ENCODE results near the gene ITIH5.

DNA sequence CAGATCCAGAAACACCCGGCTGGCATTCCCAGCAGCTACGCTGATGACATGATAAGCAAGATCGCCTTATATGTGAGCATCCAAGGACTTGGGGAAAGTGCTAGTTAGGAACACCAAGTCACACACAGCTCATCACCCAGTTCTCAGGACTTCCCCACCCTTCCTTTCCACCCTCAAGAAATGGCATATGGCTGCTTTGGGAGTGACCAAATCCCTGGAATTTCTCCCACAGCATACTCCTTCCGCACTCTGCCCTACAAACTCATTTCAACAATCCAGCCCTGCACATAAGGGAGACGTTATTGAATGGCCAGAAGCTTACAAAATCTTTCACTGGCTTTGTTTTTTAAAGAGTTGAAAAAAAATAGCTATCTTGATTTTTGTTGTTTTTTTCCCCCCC is 4.2 kb downstream of the ITIH5 start:
- TF ChIP-seq, protein P1, sequence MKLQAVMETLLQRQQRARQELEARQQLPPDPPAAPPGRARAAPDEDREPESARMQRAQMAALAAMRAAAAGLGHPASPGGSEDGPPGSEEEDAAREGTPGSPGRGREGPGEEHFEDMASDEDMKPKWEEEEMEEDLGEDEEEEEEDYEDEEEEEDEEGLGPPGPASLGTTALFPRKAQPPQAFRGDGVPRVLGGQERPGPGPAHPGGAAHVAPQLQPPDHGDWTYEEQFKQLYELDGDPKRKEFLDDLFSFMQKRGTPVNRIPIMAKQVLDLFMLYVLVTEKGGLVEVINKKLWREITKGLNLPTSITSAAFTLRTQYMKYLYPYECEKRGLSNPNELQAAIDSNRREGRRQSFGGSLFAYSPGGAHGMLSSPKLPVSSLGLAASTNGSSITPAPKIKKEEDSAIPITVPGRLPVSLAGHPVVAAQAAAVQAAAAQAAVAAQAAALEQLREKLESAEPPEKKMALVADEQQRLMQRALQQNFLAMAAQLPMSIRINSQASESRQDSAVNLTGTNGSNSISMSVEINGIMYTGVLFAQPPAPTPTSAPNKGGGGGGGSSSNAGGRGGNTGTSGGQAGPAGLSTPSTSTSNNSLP (IDR thresholded peaks at IDR 0.05; ENCODE audit: borderline replicate concordance, low read depth, low read length): no peak
- TF ChIP-seq POLR2AphosphoS5 (IDR thresholded peaks at IDR 0.05; ENCODE audit: control insufficient read depth, insufficient read depth, low read depth, low read length): no peak
- TF ChIP-seq, protein P2, sequence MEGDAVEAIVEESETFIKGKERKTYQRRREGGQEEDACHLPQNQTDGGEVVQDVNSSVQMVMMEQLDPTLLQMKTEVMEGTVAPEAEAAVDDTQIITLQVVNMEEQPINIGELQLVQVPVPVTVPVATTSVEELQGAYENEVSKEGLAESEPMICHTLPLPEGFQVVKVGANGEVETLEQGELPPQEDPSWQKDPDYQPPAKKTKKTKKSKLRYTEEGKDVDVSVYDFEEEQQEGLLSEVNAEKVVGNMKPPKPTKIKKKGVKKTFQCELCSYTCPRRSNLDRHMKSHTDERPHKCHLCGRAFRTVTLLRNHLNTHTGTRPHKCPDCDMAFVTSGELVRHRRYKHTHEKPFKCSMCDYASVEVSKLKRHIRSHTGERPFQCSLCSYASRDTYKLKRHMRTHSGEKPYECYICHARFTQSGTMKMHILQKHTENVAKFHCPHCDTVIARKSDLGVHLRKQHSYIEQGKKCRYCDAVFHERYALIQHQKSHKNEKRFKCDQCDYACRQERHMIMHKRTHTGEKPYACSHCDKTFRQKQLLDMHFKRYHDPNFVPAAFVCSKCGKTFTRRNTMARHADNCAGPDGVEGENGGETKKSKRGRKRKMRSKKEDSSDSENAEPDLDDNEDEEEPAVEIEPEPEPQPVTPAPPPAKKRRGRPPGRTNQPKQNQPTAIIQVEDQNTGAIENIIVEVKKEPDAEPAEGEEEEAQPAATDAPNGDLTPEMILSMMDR (IDR thresholded peaks at IDR 0.05 in 2 of 3, conservative IDR thresholded peaks at IDR 0.05 in 1 of 3; ENCODE audit: insufficient read depth in 2 of 3, low read depth in 1 of 3, low read length in 3 of 3): no peak
- no peak for TF ChIP-seq YY1 (IDR thresholded peaks at IDR 0.05; ENCODE audit: borderline replicate concordance in 1 of 3, control insufficient read depth in 1 of 3, extremely low read depth in 1 of 3, insufficient read depth in 3 of 3, insufficient read length in 1 of 3, insufficient replicate concordance in 2 of 3, low read depth in 1 of 3, low read length in 2 of 3)
- no peak for TF ChIP-seq HDGF (IDR thresholded peaks at IDR 0.05)
- TF ChIP-seq, protein P3, sequence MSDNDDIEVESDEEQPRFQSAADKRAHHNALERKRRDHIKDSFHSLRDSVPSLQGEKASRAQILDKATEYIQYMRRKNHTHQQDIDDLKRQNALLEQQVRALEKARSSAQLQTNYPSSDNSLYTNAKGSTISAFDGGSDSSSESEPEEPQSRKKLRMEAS (CRISPR knock-in tag; IDR thresholded peaks at IDR 0.05): no peak
- TF ChIP-seq ZNF324 (CRISPR knock-in tag; IDR thresholded peaks at IDR 0.05): no peak
- TF ChIP-seq MAZ (CRISPR knock-in tag; conservative IDR thresholded peaks at IDR 0.05 in 1 of 2, IDR thresholded peaks at IDR 0.05 in 1 of 2): no peak
- TF ChIP-seq SAFB (IDR thresholded peaks at IDR 0.05; ENCODE audit: borderline replicate concordance, low read depth, low read length): no peak
- TF ChIP-seq TAF1 (IDR thresholded peaks at IDR 0.05; ENCODE audit: control insufficient read depth, extremely low read depth, insufficient read depth, low read length, severe bottlenecking): no peak
